Activated CD4-positive, CD25-positive, alpha-beta regulatory T cell treated with anti-CD3 and anti-CD28 coated beads, Interleukin-2, amount 50 U/mL, for 24 hours (primary cell): ENCODE measurements around the gene RNF225.
A peak's percentile ranks its signal among the peaks of the same experiment; 100 is the strongest.
"Not testable (repeated sequence)": the region's sequence is repeated elsewhere in the genome, so short reads cannot be mapped to it uniquely, and the experiment has no call there.

ENCODE experiments used
- ATAC-seq, 2 donors: fragments of 150-1000 bp; cut with Tn5 transposase; one replicate each; pipeline ENCODE4 v1.10.0; 2021; ENCODE audit warnings: mild to moderate bottlenecking in 1 of 2, moderate library complexity in 1 of 2

Gene RNF225

GRCh38 chr19:58362272-58362994 lies 33.0 kb upstream of the RNF225 start, which contains the start of gene ZNF497:
Gene ZNF497, minus strand, starts transcription at chr19:58362751. Its CDS starts 5,116 bp downstream, at chr19:58357635.
- peak; percentile 94 to 95 for ATAC-seq

GRCh38 chr19:58364146-58364545 lies 31.3 kb upstream of the RNF225 start:
- ATAC-seq = no peak

- no peak for ATAC-seq
These were observed 28.6 kb upstream of the RNF225 start for GRCh38 chr19:58366585-58367430.

- no peak for ATAC-seq
These were observed 27.6 kb upstream of the RNF225 start for GRCh38 chr19:58367698-58368454.

- ATAC-seq = no peak
These were observed 26.7 kb upstream of the RNF225 start for GRCh38 chr19:58368561-58369360.

GRCh38 chr19:58372311-58373133 lies 22.9 kb upstream of the RNF225 start:
- no peak for ATAC-seq

GRCh38 chr19:58374200-58374599 lies 21.3 kb upstream of the RNF225 start:
- ATAC-seq = no peak

GRCh38 chr19:58376724-58377123 lies 18.7 kb upstream of the RNF225 start:
- not testable (repeated sequence) for ATAC-seq

GRCh38 chr19:58379246-58379645 lies 16.2 kb upstream of the RNF225 start:
- ATAC-seq = no peak

GRCh38 chr19:58380037-58380661 lies 15.3 kb upstream of the RNF225 start:
- ATAC-seq = no peak

GRCh38 chr19:58380662-58381459 lies 14.6 kb upstream of the RNF225 start, which contains the start of gene ZNF837:
Gene ZNF837, minus strand, starts transcription at chr19:58381030. Its CDS starts 11,698 bp downstream, at chr19:58369332.
- ATAC-seq = peak; percentile 86 to 88

- ATAC-seq = no peak
These were observed 13.8 kb upstream of the RNF225 start for GRCh38 chr19:58381460-58382212.

GRCh38 chr19:58382997-58383603 lies 12.4 kb upstream of the RNF225 start:
- ATAC-seq = no peak

GRCh38 chr19:58385313-58385890 lies 10.1 kb upstream of the RNF225 start:
- no peak for ATAC-seq

GRCh38 chr19:58385891-58386575 lies 9.4 kb upstream of the RNF225 start:
- ATAC-seq = peak in 1 of 2 donors; percentile 2

GRCh38 chr19:58386576-58387337 lies 8.7 kb upstream of the RNF225 start, which contains the start of gene RPS5:
Gene RPS5, plus strand, starts transcription at chr19:58387269. Its CDS starts 869 bp downstream, at chr19:58388138.
- peak; percentile 91 to 92 for ATAC-seq
